Hematopoietic multipotent progenitor cell (in vitro differentiated cells): Measurements from ENCODE around the gene SMIM33. TPM values are rescaled to one million over a fixed set of nuclear protein-coding genes. Genes with fewer than 3 reads are reported as not detected.
A peak's percentile ranks its signal among the peaks of the same experiment; 100 is the strongest.
"Not testable (repeated sequence)": the region's sequence is repeated elsewhere in the genome, so short reads cannot be mapped to it uniquely, and the experiment has no call there.

Experiments
- DNase-seq, 3 donors: peaks; one replicate each; pipeline ENCODE4 v3.0.0-alpha.2; 2011 to 2015; ENCODE audit warnings: low read depth in 2 of 3, low spot score in 2 of 3
- total RNA-seq: library from RNA; depleted of rRNA; stranded (reverse); fragments of >200 nt; gene quantifications from one replicate; pipeline ENCODE4 v1.2.3, GENCODE V29; 2012

Gene SMIM33
- total RNA-seq, 1 donor = under 0.01 TPM

DNA sequence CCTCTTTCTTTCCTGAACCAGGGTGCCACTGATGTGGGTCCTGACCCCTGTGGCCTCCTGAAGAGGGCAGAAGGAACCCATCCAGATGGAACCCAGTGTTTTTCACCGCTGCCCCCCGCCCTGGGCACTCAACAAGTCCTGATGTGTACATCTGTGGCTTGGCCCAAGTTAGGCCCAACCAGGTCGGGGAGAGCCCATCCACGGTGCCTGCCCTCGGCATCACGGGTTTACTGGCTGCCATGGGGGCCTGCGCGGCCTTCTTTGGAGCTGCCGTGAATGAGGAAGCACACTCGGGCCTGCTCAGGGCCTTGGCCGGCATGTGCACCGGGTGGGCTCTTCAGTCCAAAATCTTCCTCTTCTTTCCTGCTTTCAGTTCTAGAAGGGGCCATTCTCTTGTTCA is 14.0 kb upstream of the SMIM33 start:
- DNase-seq = no peak

DNA sequence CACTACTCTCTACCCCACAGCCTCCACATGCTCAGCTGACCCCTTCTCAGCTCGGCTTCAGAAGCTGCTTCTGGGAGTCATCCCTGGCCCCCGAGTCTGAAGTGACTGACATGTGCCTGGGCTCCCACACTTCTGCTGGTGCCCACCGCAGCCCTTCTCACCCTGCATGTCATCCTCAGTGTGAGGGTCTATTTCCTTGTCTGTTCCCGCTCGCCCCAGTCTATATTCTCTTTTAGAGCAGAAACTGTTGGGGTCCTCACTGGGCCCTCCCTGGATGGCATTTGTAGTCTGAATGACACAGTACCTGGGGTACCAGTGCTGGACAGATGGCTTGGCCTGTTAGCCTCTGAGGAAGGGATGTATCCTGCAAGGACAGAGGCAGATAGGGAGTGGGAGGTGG is 13.6 kb upstream of the SMIM33 start:
- no peak for DNase-seq

DNA sequence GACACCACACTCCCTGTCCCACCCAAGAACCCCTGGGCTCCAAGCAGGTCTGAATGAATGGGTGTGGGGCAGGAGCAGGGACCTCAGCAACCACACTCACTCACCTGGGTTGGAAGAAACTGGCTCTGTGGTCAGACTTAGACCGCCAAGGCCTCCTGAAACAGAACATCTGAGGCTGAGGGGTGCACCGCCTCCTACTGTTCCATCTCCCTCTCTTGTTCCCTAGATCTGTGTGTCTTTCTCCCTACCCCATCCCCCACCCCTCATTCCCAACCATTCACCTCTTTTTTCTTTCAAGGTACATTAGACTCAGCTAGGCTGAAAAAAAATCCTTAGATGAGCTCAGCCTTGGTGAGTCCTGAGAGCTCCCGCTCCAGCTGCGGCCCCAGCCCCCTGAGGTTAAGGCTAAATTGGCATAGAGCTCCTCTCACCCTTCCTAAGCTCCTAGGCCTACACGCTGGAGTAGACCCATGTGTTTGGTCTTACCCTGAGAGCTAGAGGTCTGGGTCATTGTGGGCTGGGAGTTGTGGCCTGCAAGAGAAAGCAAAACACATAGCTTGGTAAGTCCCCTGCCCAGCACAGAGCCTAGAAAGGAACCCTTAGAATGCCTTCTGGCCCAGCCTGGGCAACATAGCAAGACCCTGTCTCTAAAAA is 13.0 kb upstream of the SMIM33 start:
- DNase-seq = no peak

DNA sequence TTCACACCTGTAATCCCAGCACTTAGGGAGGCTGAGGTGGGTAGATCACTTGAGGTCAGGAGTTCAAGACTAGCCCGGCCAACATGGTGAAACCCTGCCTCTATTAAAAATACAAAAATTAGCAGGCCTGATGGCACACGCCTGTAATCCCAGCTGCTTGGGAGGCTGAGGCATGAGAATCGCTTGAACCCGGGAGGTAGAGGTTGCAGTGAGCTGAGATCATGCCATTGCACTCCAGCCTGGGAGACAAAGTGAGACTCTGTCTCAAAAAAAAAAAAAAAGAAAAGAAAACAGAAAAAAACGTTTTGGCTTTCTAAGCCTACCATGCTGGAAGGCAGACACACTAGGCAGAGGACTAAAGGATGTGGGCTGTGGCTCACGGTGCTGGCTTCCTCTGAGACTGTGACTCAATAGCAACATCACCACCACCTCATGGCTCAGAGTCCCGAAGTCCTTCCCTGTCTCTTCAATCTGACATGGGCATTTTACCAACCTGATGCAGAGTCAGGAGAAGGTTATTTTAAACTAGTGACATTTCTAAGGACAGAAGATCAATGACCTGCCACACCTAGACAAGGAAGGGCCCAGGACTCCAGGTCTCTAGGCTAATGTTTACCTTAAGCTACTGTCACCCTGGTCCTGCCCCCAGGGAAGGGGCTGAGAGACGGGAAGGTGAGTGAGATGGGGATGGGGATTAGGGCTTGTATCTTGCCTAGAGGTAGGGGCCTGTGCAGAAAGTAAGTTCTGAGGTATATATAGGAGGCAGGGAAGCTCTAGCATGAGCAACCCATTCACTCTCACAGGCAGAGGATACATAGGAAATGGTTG is 12.0 kb upstream of the SMIM33 start:
- peak; percentile 60 to 89 (median 86) for DNase-seq

DNA sequence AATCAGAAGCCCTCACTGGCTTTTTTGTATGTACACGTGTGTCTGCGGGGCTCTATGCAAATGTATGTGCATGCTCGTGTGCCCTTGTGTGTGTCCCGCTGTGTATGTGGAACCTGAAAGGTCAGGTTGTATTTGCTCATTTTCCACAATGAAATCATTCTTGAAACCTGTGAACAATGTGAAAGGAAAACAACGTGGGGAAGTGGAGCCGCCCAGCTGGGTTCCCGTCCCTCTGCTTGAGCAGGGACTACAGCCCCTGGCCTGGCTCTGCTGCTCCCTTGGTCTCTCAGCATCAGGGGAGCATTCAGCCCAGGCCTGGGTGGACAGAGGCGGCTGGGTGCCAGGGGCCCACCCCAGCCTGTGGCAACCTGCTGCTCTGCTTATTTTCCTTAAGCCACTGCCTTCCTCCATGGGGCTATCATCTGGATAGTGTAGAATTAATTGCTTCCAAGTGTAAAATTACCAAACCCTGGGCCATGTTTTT is 11.3 kb upstream of the SMIM33 start:
- no peak for DNase-seq

DNA sequence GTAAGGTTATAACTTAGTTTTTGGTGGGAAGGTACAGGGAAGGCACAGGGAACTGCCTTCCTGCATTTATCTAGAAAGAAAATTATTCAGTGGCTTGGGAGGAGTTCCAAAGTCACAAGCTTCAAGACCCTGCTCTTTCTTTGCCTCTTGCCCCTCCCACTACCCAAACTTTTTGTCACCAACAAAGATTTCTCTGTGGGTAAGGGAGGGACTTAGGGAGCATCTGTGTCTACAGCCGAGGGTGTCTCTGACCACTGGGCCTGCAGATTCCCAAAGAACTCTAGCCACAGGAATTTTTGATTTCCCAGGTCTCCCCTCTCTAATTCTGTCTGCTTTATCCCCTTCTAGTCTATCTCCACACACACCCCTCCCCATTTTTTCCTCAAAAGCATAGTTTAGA is 10.3 kb upstream of the SMIM33 start:
- no peak for DNase-seq

DNA sequence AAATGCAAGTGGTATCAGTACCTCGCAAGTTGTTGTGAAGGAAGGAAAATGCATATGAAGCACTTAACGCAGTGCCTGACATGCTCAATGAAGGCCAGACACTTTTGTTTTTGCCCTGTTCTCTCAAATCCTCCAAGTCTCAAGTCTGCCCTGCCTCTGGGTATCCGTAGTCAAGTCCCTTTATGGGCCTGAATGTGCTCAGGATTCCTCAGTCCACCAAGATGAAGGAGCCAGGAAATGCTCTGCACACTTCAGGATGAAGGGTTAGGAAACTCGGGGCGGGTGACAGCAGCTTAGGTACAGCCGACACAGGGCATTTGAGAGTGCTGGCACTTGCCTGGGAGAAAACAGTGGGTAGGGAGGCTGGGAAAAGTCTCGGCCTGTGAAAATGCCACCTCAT is 9.6 kb upstream of the SMIM33 start:
- no peak for DNase-seq

DNA sequence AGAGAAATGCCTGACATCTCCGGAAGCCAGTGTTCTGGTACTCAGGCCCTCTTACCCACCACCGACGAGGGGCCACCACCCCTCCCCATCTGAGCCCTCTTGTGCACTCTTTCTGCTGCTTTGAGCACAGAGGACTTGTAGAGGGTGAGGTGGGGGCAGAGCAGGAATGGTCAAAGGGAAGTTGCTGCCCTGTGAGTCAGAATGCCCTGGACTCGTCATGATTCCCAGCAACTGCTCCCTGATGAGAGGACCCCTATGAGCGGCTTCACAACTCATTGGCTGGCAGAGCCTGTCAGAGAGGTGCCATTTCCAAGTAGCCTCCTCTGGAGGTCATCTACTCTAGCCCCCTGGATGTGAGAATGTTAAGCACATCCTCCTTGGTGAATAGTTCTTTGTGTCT is 9.1 kb upstream of the SMIM33 start:
- DNase-seq = no peak

DNA sequence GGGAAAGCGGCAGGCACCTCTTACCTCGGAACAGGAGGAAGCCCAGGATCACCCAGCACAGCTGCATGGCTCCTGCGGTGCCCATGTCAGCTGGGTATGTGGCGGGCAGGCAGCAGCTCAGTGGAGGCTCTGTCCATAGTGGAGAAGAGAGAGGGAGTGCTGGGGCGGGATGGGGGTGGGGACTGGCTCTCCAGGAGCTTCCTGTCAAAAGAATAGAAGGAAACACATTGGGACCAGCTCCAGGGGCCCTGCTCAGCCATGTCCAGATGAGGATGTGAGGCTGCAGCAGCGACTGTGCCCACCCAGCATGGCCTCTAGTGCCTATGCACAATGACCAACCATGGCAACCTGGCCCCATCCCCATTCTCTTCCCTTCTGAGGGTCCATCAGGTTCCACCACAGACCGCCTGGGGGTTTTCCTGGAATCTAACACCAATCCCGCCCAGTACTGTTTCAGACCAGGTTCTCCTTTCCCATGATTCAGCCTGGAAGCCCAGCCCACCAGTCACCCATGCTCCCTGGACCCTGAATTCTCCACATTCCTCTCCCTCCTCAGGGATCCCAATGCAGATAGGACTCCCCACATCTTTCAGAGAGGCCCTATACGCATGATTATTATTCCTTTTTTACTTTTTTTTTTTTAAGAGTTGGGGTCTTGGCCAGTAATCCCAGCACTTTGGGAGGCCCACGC is 8.1 kb upstream of the SMIM33 start, which contains the start of gene ECSCR:
ECSCR (minus strand) TSS at position 158 of the 691 bp plus-strand sequence; CDS start at position 85, 73 bp downstream.
- DNase-seq = no peak

DNA sequence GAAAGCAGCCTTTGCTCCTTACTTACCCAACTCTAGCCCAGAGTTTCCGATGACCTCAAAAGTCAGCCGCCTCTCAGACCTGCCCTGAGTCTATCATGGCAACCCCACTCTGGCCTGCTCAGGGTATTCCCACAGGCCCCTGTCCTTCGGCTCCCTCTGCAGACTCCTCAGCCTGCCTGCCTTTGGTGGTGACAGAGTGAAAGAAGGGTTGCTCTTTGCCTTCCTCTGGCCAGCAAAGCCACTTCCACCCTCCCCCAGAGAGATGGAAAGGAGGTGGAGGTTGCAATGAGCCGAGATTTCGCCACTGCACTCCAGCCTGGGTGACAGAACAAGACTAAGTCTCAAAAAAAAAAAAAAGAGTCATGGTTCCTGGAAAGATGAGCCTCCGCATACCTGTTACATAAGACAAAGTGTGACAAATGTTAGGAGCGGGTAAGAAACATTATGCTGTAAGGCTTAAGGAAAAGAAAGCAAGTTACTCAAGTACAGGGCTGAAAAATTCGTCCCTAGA is 2.3 kb upstream of the SMIM33 start:
- peak in 1 of 3 donors; percentile 18 for DNase-seq

DNA sequence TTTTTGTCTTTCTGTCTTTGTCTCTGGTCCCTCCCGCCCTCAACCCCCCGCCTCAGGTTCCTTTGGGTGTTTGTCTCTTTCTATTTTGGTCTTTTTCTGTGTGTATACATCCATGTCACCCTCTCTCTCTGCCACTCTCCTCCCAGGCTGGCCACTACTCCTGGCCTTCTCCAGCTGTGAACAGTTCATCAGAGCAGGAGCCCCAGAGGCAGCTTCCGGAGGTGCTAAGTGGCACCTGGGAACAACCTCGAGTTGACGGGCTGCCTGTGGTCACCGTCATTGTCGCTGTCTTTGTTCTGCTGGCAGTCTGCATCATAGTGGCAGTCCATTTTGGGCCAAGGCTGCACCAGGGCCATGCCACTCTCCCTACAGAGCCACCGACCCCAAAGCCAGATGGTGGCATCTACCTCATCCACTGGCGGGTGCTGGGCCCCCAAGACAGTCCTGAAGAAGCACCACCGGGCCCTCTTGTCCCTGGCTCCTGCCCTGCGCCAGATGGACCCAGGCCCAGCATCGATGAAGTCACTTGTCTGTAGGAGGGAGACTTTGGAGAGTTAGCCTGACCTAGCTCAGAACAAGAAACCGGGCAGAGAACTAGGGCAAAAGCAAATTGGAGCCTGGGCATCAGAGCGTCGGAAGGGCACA is 1.7 kb downstream of the SMIM33 start:
- no peak for DNase-seq

DNA sequence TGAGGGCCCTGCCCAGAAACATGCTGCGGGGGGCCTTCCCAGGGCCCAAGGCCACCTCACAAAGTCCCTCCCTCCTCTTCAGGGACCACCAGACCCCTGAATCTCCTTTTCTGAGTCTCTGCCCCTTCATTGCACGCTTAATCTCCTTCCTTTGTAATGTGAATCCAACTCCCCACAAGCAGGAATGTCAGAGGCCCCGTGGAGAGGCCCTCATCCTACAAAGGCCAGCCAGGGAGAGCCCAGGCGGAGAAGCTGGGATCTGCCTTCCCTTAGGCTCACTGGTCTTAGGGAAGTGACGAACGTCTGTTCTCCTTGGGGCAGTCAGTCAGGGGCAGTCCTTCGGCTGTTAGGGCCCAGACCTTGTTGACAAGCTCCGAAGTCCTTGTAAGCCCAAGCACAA is 2.3 kb downstream of the SMIM33 start:
- DNase-seq = no peak

DNA sequence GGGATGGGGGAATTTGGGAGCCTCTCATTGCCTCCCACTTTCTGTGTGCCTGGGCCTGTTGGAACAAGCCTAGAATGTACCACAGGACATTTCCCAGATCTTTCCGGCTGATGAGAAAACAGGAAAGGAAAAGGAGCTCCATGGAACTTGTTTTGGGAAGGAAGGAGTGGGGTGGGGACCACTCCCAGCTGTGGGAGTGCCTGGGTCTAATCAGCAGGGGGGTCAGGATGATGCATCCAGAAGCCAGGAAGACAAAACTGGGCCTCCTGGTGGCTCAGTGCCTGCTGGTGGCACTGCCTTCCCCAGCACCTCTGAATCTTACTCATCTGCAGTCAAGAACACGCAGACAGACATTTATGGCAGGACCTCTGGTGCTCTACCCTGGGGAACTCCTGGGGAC is 2.8 kb downstream of the SMIM33 start:
- DNase-seq = no peak

DNA sequence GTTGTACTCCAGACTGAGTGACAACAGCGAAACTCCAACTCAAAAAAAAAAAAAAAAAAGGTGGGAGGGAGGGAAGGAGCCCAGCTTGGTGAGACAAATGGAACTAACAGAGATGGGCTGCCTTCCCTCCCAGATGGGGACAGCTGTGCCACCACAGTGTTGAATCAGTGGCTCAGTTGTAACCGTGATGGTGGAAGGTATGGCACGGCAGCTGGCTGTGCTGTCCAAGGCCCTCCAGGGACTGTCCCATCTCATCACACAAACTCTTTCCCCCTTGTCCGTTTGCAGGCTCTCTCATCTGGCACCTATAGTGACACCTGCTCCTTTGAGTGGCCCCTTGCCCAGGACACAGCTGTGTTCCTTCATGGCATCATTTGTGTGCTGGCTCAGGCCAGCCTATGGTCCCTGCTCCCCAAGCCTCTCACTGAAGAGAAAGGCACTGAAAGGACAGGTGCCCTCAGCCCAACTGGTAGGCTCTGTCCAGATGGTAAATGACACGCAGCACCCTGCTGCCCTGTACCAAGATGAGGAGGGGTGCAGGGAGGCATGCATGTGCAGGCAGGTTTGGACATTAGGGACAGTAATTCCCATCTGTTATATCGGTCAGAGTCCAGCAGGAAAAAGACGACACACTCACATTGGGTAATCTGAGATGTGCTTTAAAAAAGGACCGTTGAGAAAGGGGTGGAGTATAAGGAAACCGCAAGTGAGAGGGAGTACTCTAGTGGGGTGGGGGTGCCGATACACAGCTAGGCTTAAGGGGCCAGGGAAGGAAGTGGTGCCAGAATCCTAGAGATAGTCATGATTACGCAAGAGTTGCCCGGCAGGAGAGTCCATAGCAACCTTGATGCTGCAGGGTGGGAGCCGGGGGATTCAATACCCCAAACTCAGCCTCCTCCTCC is 4.3 kb downstream of the SMIM33 start:
- peak in 2 of 3 donors; percentile 83 to 93 for DNase-seq

DNA sequence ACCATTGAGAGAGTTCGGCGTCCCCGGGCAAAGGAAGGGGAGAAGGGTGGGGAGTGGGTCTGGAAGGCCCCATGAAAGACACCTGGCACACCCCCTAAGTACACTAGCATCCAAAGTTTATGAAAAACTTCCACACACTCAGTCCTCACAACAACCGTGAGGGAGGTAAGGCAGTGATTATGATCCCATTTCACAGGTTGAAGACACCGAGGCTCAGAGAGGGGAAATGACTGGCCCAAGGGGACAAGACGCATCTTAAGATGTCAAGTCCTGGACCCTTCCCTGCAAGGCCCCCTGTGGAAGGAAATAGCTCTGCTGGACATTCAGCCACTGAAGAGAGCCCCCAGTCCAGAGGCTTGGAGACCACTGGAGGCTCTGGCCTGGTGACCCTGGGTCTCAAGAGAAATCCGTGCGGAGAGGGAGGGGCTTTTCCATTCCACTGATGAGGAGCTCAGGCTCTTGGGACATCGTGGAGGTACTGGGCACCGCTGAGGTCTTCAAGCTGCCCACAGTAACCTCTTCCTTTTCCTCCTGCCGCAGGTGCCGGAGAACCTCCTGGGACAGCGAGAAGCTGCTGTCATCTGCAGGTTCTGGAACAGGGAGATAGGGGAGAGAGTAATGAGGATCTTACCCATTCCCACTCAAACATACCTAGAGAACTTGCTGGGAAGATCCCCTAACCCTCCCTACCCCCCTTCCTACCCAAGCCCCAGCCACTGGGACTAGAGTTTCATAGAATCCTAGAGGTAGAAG is 5.2 kb downstream of the SMIM33 start:
- peak in 2 of 3 donors; percentile 24 to 33 for DNase-seq

DNA sequence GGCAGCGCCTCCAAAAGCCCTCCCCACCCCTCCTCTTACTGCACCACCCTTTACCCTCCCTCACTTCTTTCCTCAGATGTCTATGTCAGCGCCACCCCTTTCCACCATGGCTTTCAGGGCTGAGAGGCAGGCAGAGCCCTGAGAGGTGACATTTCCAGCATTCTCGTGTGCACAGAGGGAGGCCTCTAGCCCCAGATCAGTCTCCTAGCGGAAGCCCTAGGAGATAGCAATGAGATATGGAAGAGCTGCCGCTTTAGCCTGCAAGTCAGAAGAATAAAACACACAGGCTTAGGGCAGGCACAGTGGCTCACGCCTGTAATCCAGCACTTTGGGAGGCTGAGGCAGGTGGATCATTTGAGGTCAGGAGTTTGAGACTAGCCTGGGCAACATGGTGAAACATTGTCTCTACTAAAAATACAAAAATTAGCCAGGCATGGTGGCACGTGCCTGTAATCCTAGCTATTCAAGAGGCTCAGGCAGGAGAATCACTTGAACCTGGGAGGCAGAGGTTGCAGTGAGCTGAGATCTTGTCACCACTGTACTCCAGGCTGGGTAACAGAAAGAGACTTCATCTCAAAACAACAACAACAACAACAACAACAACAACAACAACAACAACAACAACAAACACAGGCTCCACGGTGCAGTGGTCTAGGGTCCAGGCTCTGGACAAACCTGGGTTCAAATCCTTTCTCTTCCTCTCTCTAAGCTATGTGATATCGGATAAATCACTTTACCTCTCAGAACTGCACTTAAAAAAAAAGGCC is 8.0 kb downstream of the SMIM33 start:
- not testable (repeated sequence) for DNase-seq

DNA sequence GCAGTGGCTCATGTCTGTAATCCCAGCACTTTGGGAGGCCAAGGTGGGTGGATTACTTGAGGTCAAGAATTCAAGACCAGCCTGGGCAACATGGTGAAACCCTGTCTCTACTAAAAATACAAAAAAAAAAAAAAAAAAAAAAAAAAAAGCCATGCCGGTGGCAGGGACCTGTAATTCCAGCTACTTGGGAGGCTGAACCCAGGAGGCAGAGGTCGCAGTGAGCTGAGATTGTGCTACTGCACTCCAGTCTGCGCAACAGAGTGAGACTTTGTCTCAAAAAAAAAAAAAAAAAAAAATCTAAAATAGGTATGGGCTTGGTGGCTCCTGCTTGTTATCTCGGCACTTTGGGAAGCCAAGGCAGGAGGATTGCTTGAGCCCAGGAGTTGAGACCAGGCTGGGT is 8.9 kb downstream of the SMIM33 start:
- DNase-seq = not testable (repeated sequence)

DNA sequence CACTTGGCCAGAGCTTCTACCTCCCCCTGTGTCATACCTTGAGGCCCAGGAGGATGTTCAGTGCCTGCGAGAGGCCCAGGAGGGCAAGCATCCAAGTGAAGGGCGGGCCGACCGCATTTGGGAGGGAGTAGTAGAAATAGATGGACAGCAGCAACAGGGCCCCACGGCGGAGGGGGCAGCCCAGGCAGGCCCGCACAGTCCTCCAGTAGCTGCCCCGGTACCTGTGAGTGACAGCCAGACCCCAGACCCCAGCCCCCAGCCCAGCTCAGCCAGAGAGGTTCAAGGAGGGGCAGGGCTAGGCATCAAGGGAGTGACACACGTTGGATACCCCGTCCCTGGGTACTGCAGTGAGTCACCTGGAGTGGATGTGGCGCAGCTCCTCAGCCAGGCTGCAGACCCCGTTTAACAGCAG is 10.3 kb downstream of the SMIM33 start:
- DNase-seq = peak in 1 of 3 donors; percentile 37
